ENCODE measurements around the gene INPP4A. TPM values are rescaled to one million over a fixed set of nuclear protein-coding genes. Genes with fewer than 3 reads are reported as not detected.

INPP4A gene
- total and polyA plus RNA-seq, 9 of the 15 experiments (the other 6 are each of a cell fraction or from before 2014, with no cell fraction given) = 1.8 to 15.7 (median 8.3) TPM

GRCh38 chr2:98615481-98615880 lies 170.8 kb downstream of the INPP4A start (continued):
- TF ChIP-seq THRA (IDR thresholded peaks at IDR 0.05) (no peak), ZNF583 (CRISPR knock-in tag; IDR thresholded peaks at IDR 0.05) (no peak), ZNF551 (CRISPR knock-in tag; IDR thresholded peaks at IDR 0.05) (no peak)

DNA sequence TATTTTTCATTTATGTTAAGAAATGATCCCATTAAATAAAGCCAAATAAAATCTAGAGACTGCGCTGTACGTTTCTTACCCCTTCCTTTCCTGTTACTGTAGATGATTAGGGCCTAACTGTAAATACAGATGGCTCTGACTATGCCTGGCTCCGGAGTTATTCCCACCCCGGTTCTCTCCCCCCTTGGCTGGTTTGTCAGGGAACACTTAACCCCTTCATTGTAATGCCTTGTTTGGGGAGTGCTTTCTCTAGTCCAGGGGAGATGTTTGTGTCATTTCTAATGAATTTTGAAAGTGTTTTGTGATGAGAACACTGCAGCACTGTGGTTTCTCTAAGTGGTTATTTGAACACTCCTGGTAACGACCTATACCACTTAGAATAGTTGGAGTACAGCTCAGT lies 172.5 kb downstream of the INPP4A start:
- ATAC-seq (no peak), FAIRE-seq (no peak), DNase-seq (ENCODE audit: extremely low read depth in 1 of 4, low spot score in 3 of 4) (no peak)
- H3K36me3 ChIP-seq (ENCODE audit: control insufficient read depth, insufficient read depth, low read length) = peaks cover 59% of the 10 kb centered on the region
- H3K4me2 ChIP-seq (ENCODE audit: insufficient read depth, low read length) = no peak overlapping the region
- no peaks in the 10 kb centered on the region; the same call in 1 of the 2 replicates for H4K20me1 ChIP-seq (replicated peaks; ENCODE audit: control insufficient read depth, insufficient read depth, low read length)
- no peak overlapping the region for H3K4me3 ChIP-seq
- WGBS (ENCODE audit: insufficient coverage, low coverage, missing lambda C conversion rate) = 78% methylated on average over 5 of the region's 5 CpGs
- H2AFZ ChIP-seq (ENCODE audit: low read depth, low read length) = no peak overlapping the region
- in situ Hi-C loops (cut with MboI) = no loop called here
- H3K27me3 ChIP-seq (ENCODE audit: control insufficient read depth in 2 of 2, insufficient read depth in 2 of 2, low read length in 2 of 2) = no peaks in the 10 kb centered on the region
- no peaks in the 10 kb centered on the region for H3K79me2 ChIP-seq (ENCODE audit: control insufficient read depth, insufficient read depth, low read length)
- BruUV-seq (replicated peaks) = no TSS peak
- no peaks in the 10 kb centered on the region for H3K9me1 ChIP-seq (ENCODE audit: control insufficient read depth, insufficient read depth, low read length)
- H3K9ac ChIP-seq (ENCODE audit: insufficient read depth in 1 of 2, low read depth in 2 of 2, low read length in 2 of 2) = no peak overlapping the region
- H3K27ac ChIP-seq (ENCODE audit: extremely low read depth, low read depth, low read length) = no peak overlapping the region
- no peaks in the 10 kb centered on the region for H3K4me1 ChIP-seq (replicated peaks in 1 of 2; ENCODE audit: control insufficient read depth in 2 of 2, insufficient read depth in 2 of 2, low read length in 2 of 2)
- CTCF ChIA-PET (ENCODE audit: low intra/inter-chr PET ratio) = no interaction called here
- intact Hi-C loops (cut with micrococcal nuclease) = no loop called here
- H3K9me3 ChIP-seq (replicated peaks; ENCODE audit: control insufficient read depth, insufficient read depth, low read depth, low read length) = no peaks in the 10 kb centered on the region
- POLR2A ChIA-PET = interaction anchor here (0.8 kb wide), 1 partner anchor 8 kb away, joined by 3 read pairs; the partner anchor contains the start of genes COA5 and UNC50
- no peak for TF ChIP-seq ZFP1 (CRISPR knock-in tag; IDR thresholded peaks at IDR 0.05)
- no peak for TF ChIP-seq MIER1 (IDR thresholded peaks at IDR 0.05; ENCODE audit: low read depth)
- TF ChIP-seq SIRT6 (IDR thresholded peaks at IDR 0.05; ENCODE audit: low read depth, low read length) = no peak
- TF ChIP-seq, protein P1, sequence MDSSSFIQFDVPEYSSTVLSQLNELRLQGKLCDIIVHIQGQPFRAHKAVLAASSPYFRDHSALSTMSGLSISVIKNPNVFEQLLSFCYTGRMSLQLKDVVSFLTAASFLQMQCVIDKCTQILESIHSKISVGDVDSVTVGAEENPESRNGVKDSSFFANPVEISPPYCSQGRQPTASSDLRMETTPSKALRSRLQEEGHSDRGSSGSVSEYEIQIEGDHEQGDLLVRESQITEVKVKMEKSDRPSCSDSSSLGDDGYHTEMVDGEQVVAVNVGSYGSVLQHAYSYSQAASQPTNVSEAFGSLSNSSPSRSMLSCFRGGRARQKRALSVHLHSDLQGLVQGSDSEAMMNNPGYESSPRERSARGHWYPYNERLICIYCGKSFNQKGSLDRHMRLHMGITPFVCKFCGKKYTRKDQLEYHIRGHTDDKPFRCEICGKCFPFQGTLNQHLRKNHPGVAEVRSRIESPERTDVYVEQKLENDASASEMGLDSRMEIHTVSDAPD (CRISPR knock-in tag; IDR thresholded peaks at IDR 0.05) = no peak
- no peak for TF ChIP-seq OTX1 (CRISPR knock-in tag; IDR thresholded peaks at IDR 0.05)
- TF ChIP-seq, protein P2, sequence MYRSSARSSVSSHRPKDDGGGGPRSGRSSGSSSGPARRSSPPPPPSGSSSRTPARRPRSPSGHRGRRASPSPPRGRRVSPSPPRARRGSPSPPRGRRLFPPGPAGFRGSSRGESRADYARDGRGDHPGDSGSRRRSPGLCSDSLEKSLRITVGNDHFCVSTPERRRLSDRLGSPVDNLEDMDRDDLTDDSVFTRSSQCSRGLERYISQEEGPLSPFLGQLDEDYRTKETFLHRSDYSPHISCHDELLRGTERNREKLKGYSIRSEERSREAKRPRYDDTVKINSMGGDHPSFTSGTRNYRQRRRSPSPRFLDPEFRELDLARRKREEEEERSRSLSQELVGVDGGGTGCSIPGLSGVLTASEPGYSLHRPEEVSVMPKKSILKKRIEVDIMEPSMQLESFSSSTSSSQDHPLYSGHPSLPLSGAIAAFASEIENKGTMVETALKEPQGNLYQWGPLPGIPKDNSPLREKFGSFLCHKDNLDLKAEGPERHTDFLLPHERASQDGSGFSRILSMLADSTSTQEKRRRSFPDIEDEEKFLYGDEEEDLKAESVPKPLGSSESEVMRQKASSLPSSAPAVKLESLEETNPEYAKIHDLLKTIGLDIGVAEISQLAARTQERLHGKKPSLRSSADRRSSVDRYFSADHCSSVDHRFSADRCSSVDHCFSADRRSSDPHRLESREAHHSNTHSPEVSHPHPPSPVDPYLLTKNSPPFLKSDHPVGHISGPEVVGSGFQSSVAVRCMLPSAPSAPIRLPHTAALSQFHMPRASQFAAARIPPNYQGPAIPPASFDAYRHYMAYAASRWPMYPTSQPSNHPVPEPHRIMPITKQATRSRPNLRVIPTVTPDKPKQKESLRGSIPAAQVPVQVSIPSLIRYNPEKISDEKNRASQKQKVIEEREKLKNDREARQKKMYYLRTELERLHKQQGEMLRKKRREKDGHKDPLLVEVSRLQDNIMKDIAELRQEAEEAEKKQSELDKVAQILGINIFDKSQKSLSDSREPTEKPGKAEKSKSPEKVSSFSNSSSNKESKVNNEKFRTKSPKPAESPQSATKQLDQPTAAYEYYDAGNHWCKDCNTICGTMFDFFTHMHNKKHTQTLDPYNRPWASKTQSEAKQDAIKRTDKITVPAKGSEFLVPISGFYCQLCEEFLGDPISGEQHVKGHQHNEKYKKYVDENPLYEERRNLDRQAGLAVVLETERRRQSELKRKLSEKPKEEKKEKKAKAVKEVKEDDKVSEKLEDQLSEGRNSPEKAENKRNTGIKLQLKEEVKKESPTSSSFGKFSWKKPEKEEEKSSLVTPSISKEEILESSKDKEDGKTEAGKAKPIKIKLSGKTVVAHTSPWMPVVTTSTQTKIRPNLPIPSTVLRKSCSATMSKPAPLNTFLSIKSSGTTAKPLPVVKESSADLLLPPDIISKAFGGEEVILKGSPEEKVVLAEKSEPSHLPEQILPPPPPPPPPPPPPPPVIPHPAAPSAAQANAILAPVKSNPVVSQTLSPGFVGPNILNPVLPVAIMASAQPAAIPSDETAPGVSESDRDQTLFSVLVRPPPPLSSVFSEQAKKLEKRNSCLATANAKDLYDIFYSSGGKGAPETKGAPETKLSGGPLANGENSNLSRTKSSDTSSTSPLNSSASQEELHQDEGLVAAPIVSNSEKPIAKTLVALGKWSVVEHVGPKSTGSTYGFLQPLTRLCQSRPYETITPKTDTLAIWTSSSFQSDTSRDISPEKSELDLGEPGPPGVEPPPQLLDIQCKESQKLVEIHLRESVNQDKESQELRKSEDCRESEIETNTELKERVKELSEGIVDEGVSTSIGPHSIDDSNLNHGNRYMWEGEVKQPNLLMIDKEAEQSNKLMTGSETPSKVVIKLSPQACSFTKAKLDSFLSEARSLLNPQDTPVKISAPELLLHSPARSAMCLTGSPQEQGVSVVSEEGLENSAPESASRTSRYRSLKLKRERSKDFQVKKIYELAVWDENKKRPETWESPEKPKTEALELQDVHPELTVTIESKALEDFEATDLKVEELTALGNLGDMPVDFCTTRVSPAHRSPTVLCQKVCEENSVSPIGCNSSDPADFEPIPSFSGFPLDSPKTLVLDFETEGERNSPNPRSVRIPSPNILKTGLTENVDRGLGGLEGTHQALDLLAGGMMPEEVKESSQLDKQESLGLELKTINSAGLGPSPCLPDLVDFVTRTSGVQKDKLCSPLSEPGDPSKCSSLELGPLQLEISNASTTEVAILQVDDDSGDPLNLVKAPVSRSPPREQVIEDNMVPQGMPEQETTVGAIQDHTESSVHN (IDR thresholded peaks at IDR 0.05; ENCODE audit: borderline replicate concordance in 1 of 2, low read depth in 1 of 2) = no peak
- no peak for TF ChIP-seq HDAC6 (IDR thresholded peaks at IDR 0.05; ENCODE audit: low read depth, low read length)
